K562 (cell line): Measurements from ENCODE around the gene ANO6. TPM values are rescaled to one million over a fixed set of nuclear protein-coding genes. Genes with fewer than 3 reads are reported as not detected.

Experiments
- ATAC-seq: fragments of 200-7000 bp; cut with Tn5 transposase; 3 replicates; pipeline ENCODE4 v1.9.1; 2020; ENCODE audit warnings: moderate library complexity
- BruUV-seq: library from RNA; stranded (reverse); fragments of 400-500 nt; replicated peaks from 2 replicates; lab custom pipeline; 2021; lab: Mats Ljungman, UMichigan
- CTCF ChIA-PET: fragments of 300-600 bp; formaldehyde crosslinking; extraction: SDS; loops from one replicate; lab custom pipeline; 2021; ENCODE audit warnings: low intra/inter-chr PET ratio; lab: Yijun Ruan, JAX
- POLR2A ChIA-PET: fragments of 300-600, 350-650 bp; sonication (Branson Sonifier 250); formaldehyde crosslinking; extraction: SDS; loops from one replicate; lab custom pipeline; 2021; ENCODE audit warnings: antibody characterized with exemption, inconsistent platforms; lab: Yijun Ruan, JAX
- DNase-seq, 4 experiments: peaks; one replicate each; pipeline versions ENCODE4 v3.0.0 to v3.0.0-alpha.2; 2011 to 2018; ENCODE audit warnings: low spot score in 3 of 4, mixed read lengths in 3 of 4; ENCODE audit errors: extremely low read depth in 1 of 4
- FAIRE-seq: peaks from 2 replicates; lab custom pipeline; 2011; peaks lifted over from hg19 to GRCh38; lab: Jason Lieb, UNC
- H2AFZ ChIP-seq: 2 replicates; pipeline ENCODE4 v1.6.0; 2011; ENCODE audit warnings: low read depth, low read length, control low read depth, inconsistent platforms
- H3K27ac ChIP-seq: fragments of 200-600 bp; 3 replicates; pipeline ENCODE4 v1.8.0; 2011; ENCODE audit warnings: low read depth, mild to moderate bottlenecking, control low read depth, inconsistent platforms, low read length, moderate library complexity, mixed read lengths; ENCODE audit errors: extremely low read depth
- H3K27me3 ChIP-seq, 2 experiments: fragments of 300-600 bp in 1 of 2; 2 replicates in 1 of 2; 3 replicates in 1 of 2; pipeline versions ENCODE4 v1.6.0 to v1.8.0; 2011; ENCODE audit warnings: inconsistent platforms in 2 of 2, low read length in 2 of 2, mild to moderate bottlenecking in 1 of 2, mixed read lengths in 1 of 2, moderate library complexity in 1 of 2; ENCODE audit not compliant: control insufficient read depth in 2 of 2, insufficient read depth in 2 of 2
- H3K36me3 ChIP-seq: fragments of 300-600 bp; 3 replicates; pipeline ENCODE4 v1.8.0; 2011; ENCODE audit warnings: mild to moderate bottlenecking, low read length, inconsistent platforms; ENCODE audit not compliant: control insufficient read depth, insufficient read depth
- H3K4me1 ChIP-seq, 2 experiments: fragments of 200-600 bp in 1 of 2; replicated peaks in 1 of 2; 2 replicates in 1 of 2; 3 replicates in 1 of 2; pipeline versions ENCODE4 v1.5.1 to v1.8.0; 2011; ENCODE audit warnings: inconsistent platforms in 2 of 2, low read length in 2 of 2, mild to moderate bottlenecking in 1 of 2, mixed read lengths in 1 of 2, moderate library complexity in 1 of 2; ENCODE audit not compliant: control insufficient read depth in 2 of 2, insufficient read depth in 2 of 2
- H3K4me2 ChIP-seq: 2 replicates; pipeline ENCODE4 v1.6.1; 2011; ENCODE audit warnings: low read length, control low read depth, inconsistent platforms, mixed read lengths; ENCODE audit not compliant: insufficient read depth
- H3K4me3 ChIP-seq: fragments of 200-600 bp; sonication (generic), shearing (Covaris generic); 2 replicates; pipeline ENCODE4 v1.5.1; 2016; ENCODE audit warnings: control low read depth, inconsistent platforms
- H3K79me2 ChIP-seq: fragments of 200-600 bp; 3 replicates; pipeline ENCODE4 v1.8.0; 2011; ENCODE audit warnings: low read length, inconsistent platforms; ENCODE audit not compliant: control insufficient read depth, insufficient read depth
- H3K9ac ChIP-seq, 2 experiments: 2 replicates each; pipeline versions ENCODE4 v1.6.0 to v1.6.1; 2011; ENCODE audit warnings: low read depth in 2 of 2, low read length in 2 of 2, control low read depth in 1 of 2, inconsistent platforms in 1 of 2, mild to moderate bottlenecking in 1 of 2, mixed read lengths in 1 of 2; ENCODE audit not compliant: insufficient read depth in 1 of 2
- H3K9me1 ChIP-seq: one replicate; pipeline ENCODE4 v1.6.0; 2011; ENCODE audit warnings: inconsistent platforms, mild to moderate bottlenecking, low read length, moderate library complexity; ENCODE audit not compliant: control insufficient read depth, insufficient read depth
- H3K9me3 ChIP-seq: replicated peaks from 2 replicates; pipeline ENCODE4 v1.5.1; 2011; ENCODE audit warnings: low read depth, low read length, inconsistent platforms; ENCODE audit not compliant: control insufficient read depth, insufficient read depth
- H4K20me1 ChIP-seq: replicated peaks from 2 replicates; pipeline ENCODE4 v1.6.1; 2011; ENCODE audit warnings: low read length, inconsistent platforms, mixed read lengths; ENCODE audit not compliant: control insufficient read depth, insufficient read depth
- CEBPG ChIP-seq, 3 experiments: fragments of 200-800 bp in 1 of 3; sonication (Bioruptor generic) in 1 of 3; sonication (generic) in 1 of 3; formaldehyde crosslinking in 1 of 3; IDR thresholded peaks in 2 of 3; conservative IDR thresholded peaks in 1 of 3; 2 replicates each; pipeline versions ENCODE4 v1.6.1 to v1.8.0; 2016 to 2022; ENCODE audit warnings: missing compliant biosample characterization in 2 of 3, missing genetic modification characterization in 2 of 3, mild to moderate bottlenecking in 1 of 3, missing genetic modification reagents in 1 of 3
- COPS2 ChIP-seq: fragments of 450-650 bp; conservative IDR thresholded peaks from 2 replicates; pipeline ENCODE4 v1.6.1; 2016; ENCODE audit warnings: mild to moderate bottlenecking, moderate library complexity
- HDAC8 ChIP-seq: fragments of 450-650 bp; IDR thresholded peaks from 2 replicates; pipeline ENCODE4 v1.6.1; 2016; ENCODE audit warnings: mild to moderate bottlenecking, missing genetic modification characterization, moderate library complexity, missing compliant biosample characterization
- MLLT1 ChIP-seq, 2 experiments: fragments of 450-650 bp; IDR thresholded peaks; 2 replicates each; pipeline ENCODE4 v1.6.1; 2016
- ZNF134 ChIP-seq: fragments of 250-450 bp; sonication (Bioruptor Pico); conservative IDR thresholded peaks from 2 replicates; pipeline ENCODE4 v1.4.0; 2020
- ZNF41 ChIP-seq: fragments of 250-450 bp; sonication (Bioruptor Pico); conservative IDR thresholded peaks from 2 replicates; pipeline ENCODE4 v1.4.0; 2020; ENCODE audit warnings: mild to moderate bottlenecking
- WGBS: fragments of 100-300 bp; shearing (Covaris generic); methylation state at CpG from one replicate; pipeline ENCODE4 v1.1.6; 2016; ENCODE audit warnings: low coverage, mixed read lengths; ENCODE audit not compliant: insufficient coverage; ENCODE audit errors: missing lambda C conversion rate; 5-methylcytosine and 5-hydroxymethylcytosine counted together
- in situ Hi-C: fragments of 300-500 bp; cut with MboI; formaldehyde crosslinking; loops from 4 replicates; pipeline ENCODE4 v1.15.0; 2018; ENCODE audit warnings: inconsistent platforms, mixed read lengths
- intact Hi-C: fragments of 100-400 bp; cut with micrococcal nuclease; formaldehyde crosslinking; loops from 2 replicates; pipeline ENCODE4 v1.14.2; 2022
- polyA plus RNA-seq, 8 experiments: library from polyadenylated mRNA; depleted of rRNA in 4 of 8; stranded (reverse) in 5 of 8; unstranded in 3 of 8; fragments of >200 nt; fragmentation: Nextera tagmentation in 2 of 8; fragmentation: Illumina TruSeq in 1 of 8; extraction: Ambion mirVana in 2 of 8; extraction: Trizol in 1 of 8; gene quantifications; 2 replicates each; pipeline versions ENCODE4 v1.2.1 to v1.2.3, GENCODE V29; 2011 to 2014; ENCODE audit warnings: inconsistent platforms in 1 of 8, missing spikeins in 1 of 8
- total RNA-seq, 7 experiments: library from RNA; depleted of rRNA in 6 of 7; stranded (reverse); fragments of >200 nt in 6 of 7; fragmentation: Illumina TruSeq in 2 of 7; extraction: Trizol in 2 of 7; gene quantifications; 2 replicates each; pipeline versions ENCODE4 v1.2.1 to v1.2.3, GENCODE V29; 2011 to 2021; ENCODE audit warnings: low replicate concordance in 1 of 7

Gene ANO6
- total and polyA plus RNA-seq, 9 of the 15 experiments (the other 6 are each of a cell fraction or from before 2014, with no cell fraction given): 3.5 to 24.7 (median 20.3) TPM

DNA sequence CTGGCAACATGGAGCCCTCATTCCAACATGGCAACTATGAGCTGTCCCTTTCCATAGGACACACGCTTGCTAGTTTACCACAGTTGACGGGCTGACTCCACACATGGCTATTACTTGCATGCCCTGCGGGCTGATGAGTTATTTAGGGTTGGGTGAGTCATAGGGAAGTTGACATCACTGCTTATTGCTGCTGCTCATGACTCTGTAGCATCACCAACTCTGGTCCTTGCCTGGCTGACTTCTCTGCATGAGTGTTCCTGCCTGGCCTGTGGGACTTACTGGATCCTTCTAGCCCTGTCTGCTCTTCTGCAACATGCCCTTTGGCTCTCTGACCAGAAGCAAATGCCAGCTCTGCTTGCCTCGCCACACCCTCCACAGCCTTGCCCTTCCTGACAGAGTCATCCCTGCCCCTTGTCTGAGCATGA lies 199.5 kb downstream of the ANO6 start (continued):
- TF ChIP-seq HDAC8 (tag) (no peak), CEBPG (CRISPR knock-in tag; IDR thresholded peaks at IDR 0.05) (no peak), CEBPG (tag; conservative IDR thresholded peaks at IDR 0.05 in 1 of 2, IDR thresholded peaks at IDR 0.05 in 1 of 2) (0 out of 4 replicates have a peak, but pooled peaks of 1 of the 2 experiments have one; percentile 10), ZNF41 (CRISPR knock-in tag) (no peak), ZNF134 (CRISPR knock-in tag) (no peak)
- TF ChIP-seq, all 486 proteins: peak for 20

- BruUV-seq: no TSS peak
- in situ Hi-C loops: no loop called here
These were observed 200.2 kb downstream of the ANO6 start for GRCh38 chr12:45416126-45416525.

More at GRCh38 chr12:45416126-45416525, 200.2 kb downstream of the ANO6 start:
- Histone ChIP-seq H3K9ac (no peak overlapping the region), H3K4me3 (no peak overlapping the region), H3K36me3 (peaks cover 43% of the 10 kb centered on the region; the same call in 2 of the 3 replicates), H3K9me1 (no peaks in the 10 kb centered on the region), H3K4me2 (no peak overlapping the region), H3K4me1 (no peaks in the 10 kb centered on the region), H3K79me2 (no peaks in the 10 kb centered on the region), H2AFZ (no peak overlapping the region), H4K20me1 (no peaks in the 10 kb centered on the region), H3K27ac (no peak overlapping the region), H3K27me3 (no peaks in the 10 kb centered on the region), H3K9me3 (no peaks in the 10 kb centered on the region)
- intact Hi-C loops: no loop called here
- CTCF ChIA-PET: interaction anchor here (0.6 kb wide), 1 partner anchor 198 kb away, joined by 4 read pairs; no protein-coding TSS in a partner anchor
- no peak for DNase-seq
- 41% methylated on average over 2 of the region's 2 CpGs for WGBS
- ATAC-seq: no peak
- no peak for FAIRE-seq
- no peak for TF ChIP-seq COPS2
- TF ChIP-seq MLLT1 (IDR thresholded peaks at IDR 0.05): no peak
- POLR2A ChIA-PET: interaction anchor here (1.4 kb wide), 1 partner anchor 10 kb away, joined by 3 read pairs; no protein-coding TSS in a partner anchor
